Measurements from ENCODE around the gene EFNA5.

Gene EFNA5

GRCh38 chr5:107672211-107673038 is 1.7 kb upstream of the EFNA5 start:
- peak; percentile 66 for DNase-seq (ENCODE audit: low read depth)

GRCh38 chr5:107671742-107672210 is 1.0 kb upstream of the EFNA5 start:
- no peak for DNase-seq (ENCODE audit: low read depth)

- no peak for DNase-seq (ENCODE audit: low read depth)
Measured at GRCh38 chr5:107670087-107670931, 428 bp downstream of the EFNA5 start.

GRCh38 chr5:107669096-107670031 is 1.4 kb downstream of the EFNA5 start:
- no peak for DNase-seq (ENCODE audit: low read depth)

GRCh38 chr5:107668154-107669095 is 2.3 kb downstream of the EFNA5 start:
- no peak for DNase-seq (ENCODE audit: low read depth)

- no peak for DNase-seq (ENCODE audit: low read depth)
Measured at GRCh38 chr5:107666051-107666655, 4.6 kb downstream of the EFNA5 start.

GRCh38 chr5:107665036-107665570 is 5.6 kb downstream of the EFNA5 start:
- no peak for DNase-seq (ENCODE audit: low read depth)

GRCh38 chr5:107663697-107664096 is 7.0 kb downstream of the EFNA5 start:
- no peak for DNase-seq (ENCODE audit: low read depth)

- no peak for DNase-seq (ENCODE audit: low read depth)
Measured at GRCh38 chr5:107661650-107662044, 9.1 kb downstream of the EFNA5 start.

GRCh38 chr5:107661038-107661649 is 9.6 kb downstream of the EFNA5 start:
- DNase-seq (ENCODE audit: low read depth): no peak

GRCh38 chr5:107658528-107658927 is 12.2 kb downstream of the EFNA5 start:
- no peak for DNase-seq (ENCODE audit: low read depth)

GRCh38 chr5:107655831-107656230 is 14.9 kb downstream of the EFNA5 start:
- no peak for DNase-seq (ENCODE audit: low read depth)

- no peak for DNase-seq (ENCODE audit: low read depth)
Measured at GRCh38 chr5:107654827-107655226, 15.9 kb downstream of the EFNA5 start.

- no peak for DNase-seq (ENCODE audit: low read depth)
Measured at GRCh38 chr5:107653685-107654084, 17.1 kb downstream of the EFNA5 start.

GRCh38 chr5:107652839-107653607 is 17.7 kb downstream of the EFNA5 start:
- no peak for DNase-seq (ENCODE audit: low read depth)

GRCh38 chr5:107652408-107652807 is 18.3 kb downstream of the EFNA5 start:
- no peak for DNase-seq (ENCODE audit: low read depth)

- no peak for DNase-seq (ENCODE audit: low read depth)
Measured at GRCh38 chr5:107651325-107651724, 19.4 kb downstream of the EFNA5 start.

GRCh38 chr5:107646418-107646817 is 24.3 kb downstream of the EFNA5 start:
- DNase-seq (ENCODE audit: low read depth): no peak

- DNase-seq (ENCODE audit: low read depth): no peak
Measured at GRCh38 chr5:107640568-107640967, 30.2 kb downstream of the EFNA5 start.

Measured in HS-27A (cell line).